Endothelial cell of umbilical vein (primary cell): Measurements from ENCODE around the gene IL17RD. TPM values are rescaled to one million over a fixed set of nuclear protein-coding genes. Genes with fewer than 3 reads are reported as not detected.

Experiments used
- BruUV-seq: library from RNA; stranded (reverse); fragments of 400-500 nt; replicated peaks from 2 replicates; lab custom pipeline; 2021; lab: Mats Ljungman, UMichigan
- CTCF ChIA-PET: fragments of 300-600, 350-600 bp; sonication (Branson Sonifier 250); formaldehyde crosslinking; loops from one replicate; lab custom pipeline; 2021; ENCODE audit warnings: antibody characterized with exemption, inconsistent platforms; lab: Charles Lee
- POLR2A ChIA-PET: fragments of 300-600, 350-600 bp; sonication (Branson Sonifier 250); formaldehyde crosslinking; loops from one replicate; lab custom pipeline; 2021; ENCODE audit warnings: antibody characterized with exemption, inconsistent platforms; lab: Charles Lee
- DNase-seq: peaks from one replicate; pipeline ENCODE4 v3.0.0-alpha.2; 2011; ENCODE audit warnings: low read depth, low spot score
- FAIRE-seq: peaks from 2 replicates; lab custom pipeline; 2011; peaks lifted over from hg19 to GRCh38; lab: Jason Lieb, UNC
- H2AFZ ChIP-seq: 2 replicates; pipeline ENCODE4 v1.6.0; 2012; ENCODE audit warnings: low read depth, low read length, control low read depth, inconsistent platforms
- H3K27ac ChIP-seq: 2 replicates; pipeline ENCODE4 v1.5.1; 2011; ENCODE audit warnings: low read depth, mild to moderate bottlenecking, control low read depth, low read length, moderate library complexity; ENCODE audit not compliant: insufficient read depth
- H3K27me3 ChIP-seq, 2 experiments: 2 replicates each; pipeline versions ENCODE4 v1.6.0 to v1.6.1; 2011; ENCODE audit warnings: low read length in 2 of 2, mixed read lengths in 1 of 2; ENCODE audit not compliant: control insufficient read depth in 2 of 2, insufficient read depth in 2 of 2
- H3K36me3 ChIP-seq, 2 experiments: 2 replicates in 1 of 2; 3 replicates in 1 of 2; pipeline ENCODE4 v1.5.1; 2011; ENCODE audit warnings: low read length in 2 of 2, mild to moderate bottlenecking in 1 of 2, moderate library complexity in 1 of 2; ENCODE audit not compliant: control insufficient read depth in 2 of 2, insufficient read depth in 2 of 2; ENCODE audit errors: extremely low read depth in 1 of 2
- H3K4me1 ChIP-seq: 3 replicates; pipeline ENCODE4 v1.5.1; 2011; ENCODE audit warnings: mild to moderate bottlenecking, low read length; ENCODE audit not compliant: control insufficient read depth, insufficient read depth; ENCODE audit errors: extremely low read depth
- H3K4me2 ChIP-seq: 2 replicates; pipeline ENCODE4 v1.6.1; 2011; ENCODE audit warnings: low read length, control low read depth, mixed read lengths; ENCODE audit not compliant: insufficient read depth
- H3K4me3 ChIP-seq, 3 experiments: fragments of 200-600 bp in 1 of 3; sonication (generic), shearing (Covaris generic) in 1 of 3; replicated peaks in 1 of 3; 2 replicates each; pipeline ENCODE4 v1.5.1; 2011 to 2016; ENCODE audit warnings: control low read depth in 3 of 3, low read length in 3 of 3, mild to moderate bottlenecking in 2 of 3, inconsistent platforms in 1 of 3, low read depth in 1 of 3, moderate library complexity in 1 of 3; ENCODE audit not compliant: insufficient read depth in 1 of 3
- H3K79me2 ChIP-seq: 2 replicates; pipeline ENCODE4 v1.6.0; 2012; ENCODE audit warnings: low read length, inconsistent platforms; ENCODE audit not compliant: control insufficient read depth, insufficient read depth
- H3K9ac ChIP-seq: replicated peaks from 2 replicates; pipeline ENCODE3; 2011; ENCODE audit warnings: low read length, control low read depth; ENCODE audit not compliant: insufficient read depth; ENCODE audit errors: extremely low read depth
- H3K9me1 ChIP-seq: replicated peaks from 3 replicates; pipeline ENCODE4 v1.6.0; 2011; ENCODE audit warnings: mild to moderate bottlenecking, low read length; ENCODE audit not compliant: control insufficient read depth, insufficient read depth; ENCODE audit errors: extremely low read depth
- H3K9me3 ChIP-seq: replicated peaks from 2 replicates; pipeline ENCODE4 v1.5.1; 2012; ENCODE audit warnings: low read length, inconsistent platforms; ENCODE audit not compliant: control insufficient read depth, insufficient read depth
- H4K20me1 ChIP-seq: replicated peaks from 2 replicates; pipeline ENCODE3; 2011; ENCODE audit warnings: mild to moderate bottlenecking, low read length; ENCODE audit not compliant: control insufficient read depth, insufficient read depth; ENCODE audit errors: extremely low read depth
- CTCF ChIP-seq, 2 donors: IDR thresholded peaks; 1 replicate in 1 of 2; 2 replicates in 1 of 2; pipeline ENCODE4 v1.5.1; 2011; ENCODE audit warnings: low read length in 2 of 2, mild to moderate bottlenecking in 2 of 2, moderate library complexity in 2 of 2, control low read depth in 1 of 2, inconsistent platforms in 1 of 2, low read depth in 1 of 2; ENCODE audit not compliant: insufficient read depth in 1 of 2; ENCODE audit errors: extremely low read depth in 1 of 2
- EZH2 ChIP-seq: IDR thresholded peaks from 2 replicates; pipeline ENCODE4 v1.6.1; 2012; ENCODE audit warnings: borderline replicate concordance, low read depth, mild to moderate bottlenecking, moderate library complexity, low read length, inconsistent platforms; ENCODE audit not compliant: severe bottlenecking
- FOS ChIP-seq: IDR thresholded peaks from 2 replicates; pipeline ENCODE4 v1.6.1; 2011; ENCODE audit warnings: mild to moderate bottlenecking, low read length, moderate library complexity, borderline replicate concordance; ENCODE audit not compliant: insufficient read depth
- GATA2 ChIP-seq: IDR thresholded peaks from 2 replicates; pipeline ENCODE4 v1.7.0; 2011; ENCODE audit warnings: low read depth, mild to moderate bottlenecking, moderate library complexity, mixed read lengths, low read length; ENCODE audit not compliant: insufficient read length, insufficient read depth
- JUN ChIP-seq: IDR thresholded peaks from 2 replicates; pipeline ENCODE4 v1.6.1; 2011; ENCODE audit warnings: borderline replicate concordance, low read depth; ENCODE audit not compliant: insufficient read length, insufficient read depth
- MAX ChIP-seq: IDR thresholded peaks from 2 replicates; pipeline ENCODE4 v1.6.1; 2011; ENCODE audit not compliant: insufficient read depth, insufficient read length
- MYC ChIP-seq: IDR thresholded peaks from one replicate; pipeline ENCODE4 v1.6.1; 2011; ENCODE audit warnings: mild to moderate bottlenecking, low read depth, low read length
- POLR2A ChIP-seq: IDR thresholded peaks from 2 replicates; pipeline ENCODE4 v1.6.1; 2012; ENCODE audit warnings: low read depth, mild to moderate bottlenecking, control low read depth, low read length
- POLR2AphosphoS5 ChIP-seq: IDR thresholded peaks from 2 replicates; pipeline ENCODE4 v1.6.1; 2012; ENCODE audit warnings: low read depth, mild to moderate bottlenecking, control low read depth, low read length, moderate library complexity; ENCODE audit not compliant: insufficient read depth
- dilution Hi-C: fragments of 300-500 bp; cut with MboI; formaldehyde crosslinking; loops from one replicate; pipeline ENCODE4 v1.15.0; 2019; ENCODE audit warnings: low sequenced_read_pairs; ENCODE audit not compliant: extremely low pct_ligation_motif_present
- intact Hi-C: fragments of 100-400 bp; cut with micrococcal nuclease; formaldehyde crosslinking; loops from one replicate; pipeline ENCODE4 v1.10.0; 2022
- polyA plus RNA-seq, 4 experiments: library from polyadenylated mRNA; depleted of rRNA in 3 of 4; stranded (reverse) in 3 of 4; unstranded in 1 of 4; fragments of >200 nt; gene quantifications; 2 replicates each; pipeline versions ENCODE4 v1.2.1 to v1.2.3, GENCODE V29; 2011 to 2012; ENCODE audit warnings: missing spikeins in 1 of 4
- total RNA-seq: library from RNA; stranded (reverse); gene quantifications from 2 replicates; pipeline ENCODE4 v1.2.3, GENCODE V29; 2021

Gene IL17RD
- total and polyA plus RNA-seq, 2 donors (not counting 3 experiments of a cell fraction or from before 2014, with no cell fraction given) = 0.36 to 0.93 TPM

GRCh38 chr3:57147071-57147470, 18.1 kb downstream of the IL17RD start:
- dilution Hi-C loops = no loop called here
- intact Hi-C loops = no loop called here
- Histone ChIP-seq H3K4me1 (peaks cover 17% of the 10 kb centered on the region), H3K36me3 (no peaks in the 10 kb centered on the region), H3K79me2 (no peaks in the 10 kb centered on the region), H3K9me3 (no peaks in the 10 kb centered on the region), H3K9me1 (no peaks in the 10 kb centered on the region), H3K4me3 (no peak overlapping the region), H3K9ac (no peak overlapping the region), H3K27me3 (peaks cover 43 to 51% of the 10 kb centered on the region in 2 experiments), H3K27ac (no peak overlapping the region), H4K20me1 (no peaks in the 10 kb centered on the region), H3K4me2 (no peak overlapping the region), H2AFZ (no peak overlapping the region)
- DNase-seq (no peak), FAIRE-seq (no peak)
- TF ChIP-seq CTCF (IDR thresholded peaks at IDR 0.05; ENCODE audit: extremely low read depth in 1 of 2, insufficient read depth in 1 of 2, low read depth in 1 of 2, low read length in 2 of 2) (no peak), GATA2 (no peak)
- CTCF ChIA-PET = interaction anchor here (0.8 to 2.5 kb wide), 3 partner anchors 10 to 236 kb away, joined by 3 to 9 read pairs (median 3); no protein-coding TSS in a partner anchor
- no TSS peak for BruUV-seq
- POLR2A ChIA-PET = interaction anchor here (0.6 to 0.7 kb wide), 2 partner anchors 142 to 731 kb away, joined by 3 to 11 read pairs; no protein-coding TSS in a partner anchor

GRCh38 chr3:57145852-57146251, 19.3 kb downstream of the IL17RD start:
- ChIA-PET POLR2A (no interaction called here), CTCF (interaction anchor here (0.8 to 2.5 kb wide), 3 partner anchors 9 to 12 kb away, joined by 3 to 9 read pairs (median 4); no protein-coding TSS in a partner anchor)
- DNase-seq (no peak), FAIRE-seq (no peak)
- no peak overlapping the region for H3K4me2 ChIP-seq
- H3K9me1 ChIP-seq = no peaks in the 10 kb centered on the region
- H3K27me3 ChIP-seq = peaks cover 46 to 51% of the 10 kb centered on the region in 2 experiments
- H4K20me1 ChIP-seq = no peaks in the 10 kb centered on the region
- no TSS peak for BruUV-seq
- TF ChIP-seq POLR2A (no peak), MYC (no peak), EZH2 (no peak), JUN (no peak), POLR2AphosphoS5 (no peak), CTCF (IDR thresholded peaks at IDR 0.05; ENCODE audit: extremely low read depth in 1 of 2, insufficient read depth in 1 of 2, low read depth in 1 of 2, low read length in 2 of 2) (no peak), GATA2 (no peak), MAX (no peak), FOS (no peak)
- H2AFZ ChIP-seq = no peak overlapping the region
- intact Hi-C loops = no loop called here
- H3K9me3 ChIP-seq = no peaks in the 10 kb centered on the region
- H3K4me3 ChIP-seq = no peak overlapping the region
- dilution Hi-C loops = no loop called here
- H3K9ac ChIP-seq = no peak overlapping the region
- H3K27ac ChIP-seq = no peak overlapping the region
- H3K4me1 ChIP-seq = peaks cover 10% of the 10 kb centered on the region
- no peaks in the 10 kb centered on the region for H3K79me2 ChIP-seq
- no peaks in the 10 kb centered on the region for H3K36me3 ChIP-seq
